Mucosa of gallbladder (tissue), 1 donor: ENCODE measurements around the gene FGF14. TPM values are rescaled to one million over a fixed set of nuclear protein-coding genes. Genes with fewer than 3 reads are reported as not detected.
"Not testable (repeated sequence)": the region's sequence is repeated elsewhere in the genome, so short reads cannot be mapped to it uniquely, and the experiment has no call there.

Experiments used
- DNase-seq: peaks from one replicate; pipeline ENCODE4 v3.0.0-alpha.2; 2020; ENCODE audit warnings: low spot score
- total RNA-seq: library from RNA; stranded (reverse); gene quantifications from one replicate; pipeline ENCODE4 v1.2.1, GENCODE V29; 2021
- donor health status: DM: no; HTN: no; CAD: no.

Gene FGF14
- total RNA-seq, 1 donor from 2014 or later: 1.5 TPM

DNA sequence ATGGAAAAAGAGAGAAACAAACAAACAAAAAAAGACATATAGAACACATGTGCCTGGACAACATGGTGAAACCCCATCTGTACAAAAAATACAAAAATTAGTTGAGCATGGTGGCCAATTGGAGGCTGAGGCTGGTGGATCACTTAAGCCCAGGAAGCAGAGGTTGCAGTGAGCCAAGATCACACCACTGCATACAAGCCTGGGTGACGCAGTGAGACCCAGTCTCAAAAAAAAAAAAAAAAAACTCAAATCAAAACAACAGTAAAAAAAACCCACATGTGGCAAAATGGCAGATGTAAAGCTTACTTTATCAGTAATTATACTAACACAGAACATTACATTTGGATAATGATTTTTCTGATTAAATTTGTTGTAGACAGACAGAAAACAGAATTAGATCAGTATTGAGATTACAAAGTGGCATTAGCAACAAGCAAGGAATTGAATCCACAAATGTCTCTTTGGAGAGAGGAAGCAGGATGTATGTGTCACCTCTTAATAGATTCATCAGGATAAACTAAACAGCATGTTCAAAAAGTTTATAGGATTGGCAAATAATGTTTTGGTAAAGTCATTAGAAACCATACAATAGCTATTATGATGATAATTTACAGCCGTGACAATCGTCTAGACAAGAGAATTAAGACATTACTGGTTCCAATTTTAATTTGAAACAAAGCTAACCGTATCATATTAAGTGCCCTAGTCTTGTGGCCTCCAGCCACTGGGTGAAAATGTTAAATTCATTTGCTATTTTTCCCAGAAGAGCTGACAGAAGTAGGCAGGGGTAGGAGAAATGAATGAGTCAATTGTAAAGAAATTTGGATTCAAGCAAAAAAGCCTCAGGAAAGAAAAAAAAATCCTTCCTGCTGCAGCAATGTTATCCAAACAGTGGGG, 206.0 kb downstream of the FGF14 start:
- no peak for DNase-seq

DNA sequence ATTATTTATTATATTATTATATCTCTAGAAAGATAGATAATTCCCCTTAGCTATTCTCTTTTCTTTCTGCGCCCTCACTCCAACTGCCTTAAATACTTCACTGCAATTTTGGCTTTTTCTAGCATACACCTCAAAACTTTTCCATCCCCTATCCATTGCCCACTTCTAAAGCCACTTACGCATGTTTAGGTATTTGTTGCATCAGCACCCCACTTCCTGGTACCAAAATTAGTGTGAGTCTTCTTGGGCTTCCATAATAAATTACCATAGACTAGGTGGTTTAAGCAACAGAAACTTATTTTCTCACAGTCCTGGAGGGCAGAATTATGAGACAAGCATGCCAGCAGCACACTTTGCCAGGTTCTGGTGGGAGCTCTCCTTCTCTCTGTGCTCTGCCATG, 209.0 kb downstream of the FGF14 start:
- no peak for DNase-seq

GRCh38 chr13:102191951-102192502, 209.8 kb downstream of the FGF14 start:
- DNase-seq: peak; percentile 18

GRCh38 chr13:102190930-102191329, 210.9 kb downstream of the FGF14 start:
- no peak for DNase-seq

- DNase-seq: no peak
These were observed 214.5 kb downstream of the FGF14 start for GRCh38 chr13:102187313-102187712.

GRCh38 chr13:102185375-102185984, 216.4 kb downstream of the FGF14 start:
- no peak for DNase-seq

DNA sequence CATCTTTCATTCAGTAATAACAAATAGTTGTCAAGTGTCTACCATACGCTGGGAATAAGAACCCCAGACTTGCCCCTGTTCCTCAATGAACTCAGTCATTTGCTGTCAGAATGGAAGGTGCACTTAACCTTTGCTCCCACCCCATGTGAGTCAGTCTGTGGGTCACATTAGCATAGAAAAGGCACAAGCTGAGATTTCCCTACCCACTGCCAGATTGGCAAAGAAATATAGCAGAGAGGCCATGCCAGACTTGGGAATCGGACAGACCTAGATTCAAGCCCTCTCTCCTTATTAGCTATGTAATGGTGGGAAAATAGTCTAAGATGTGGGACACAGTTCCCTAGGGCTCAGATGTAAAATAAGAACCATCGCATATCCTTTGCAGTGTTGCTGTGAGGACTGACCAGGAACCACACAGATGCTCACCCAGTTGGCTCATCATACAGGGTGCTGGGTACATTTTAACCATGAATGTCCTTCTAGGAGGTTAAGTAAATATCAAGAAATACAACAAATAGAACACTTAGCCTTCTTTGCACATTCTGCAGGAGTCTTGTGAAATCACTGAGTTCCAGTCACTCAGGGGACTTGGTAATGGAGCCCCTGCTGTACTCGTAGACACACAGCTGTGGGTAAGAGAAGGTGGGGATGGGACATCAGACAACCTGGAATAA, 218.2 kb downstream of the FGF14 start:
- peak; percentile 33 for DNase-seq

DNA sequence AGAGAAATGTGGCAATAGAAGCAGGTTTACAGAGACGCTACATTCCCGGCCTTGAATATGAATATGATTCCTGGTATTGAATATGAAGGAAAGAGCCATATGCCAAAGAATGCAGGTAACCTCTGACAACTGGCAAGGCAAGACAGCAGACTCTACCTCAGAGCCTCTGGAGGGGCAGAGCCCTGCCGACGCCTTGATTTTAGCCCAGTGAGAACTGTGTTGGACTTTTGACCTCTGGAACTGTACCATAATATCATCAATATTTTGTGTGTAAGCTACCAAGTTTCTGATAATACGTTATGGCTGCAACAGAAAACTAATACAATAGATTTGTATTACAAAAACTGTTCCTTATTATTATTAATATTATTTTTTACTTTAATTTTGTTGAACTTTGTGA, 219.7 kb downstream of the FGF14 start:
- peak; percentile 48 for DNase-seq

DNA sequence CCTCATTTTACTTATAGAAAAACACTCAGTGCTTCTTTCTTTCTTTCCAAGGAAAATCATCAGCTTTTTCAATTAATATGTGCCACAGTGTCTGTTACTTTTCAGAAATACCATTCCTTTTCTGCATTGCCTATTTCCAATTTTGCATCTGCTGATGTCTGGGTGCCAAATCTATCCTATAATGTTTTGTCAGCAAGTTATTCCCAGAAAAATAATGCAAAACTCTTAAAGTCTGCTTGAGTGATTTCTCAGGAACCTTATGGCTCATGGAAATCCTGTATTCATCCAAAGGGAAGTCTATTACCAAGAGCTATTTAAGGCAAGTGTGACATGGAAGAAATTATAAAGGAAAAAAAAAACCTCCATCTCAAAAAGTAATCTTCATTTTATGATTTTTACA, 224.4 kb downstream of the FGF14 start:
- DNase-seq: no peak

GRCh38 chr13:102176846-102177245, 225.0 kb downstream of the FGF14 start:
- DNase-seq: no peak

DNA sequence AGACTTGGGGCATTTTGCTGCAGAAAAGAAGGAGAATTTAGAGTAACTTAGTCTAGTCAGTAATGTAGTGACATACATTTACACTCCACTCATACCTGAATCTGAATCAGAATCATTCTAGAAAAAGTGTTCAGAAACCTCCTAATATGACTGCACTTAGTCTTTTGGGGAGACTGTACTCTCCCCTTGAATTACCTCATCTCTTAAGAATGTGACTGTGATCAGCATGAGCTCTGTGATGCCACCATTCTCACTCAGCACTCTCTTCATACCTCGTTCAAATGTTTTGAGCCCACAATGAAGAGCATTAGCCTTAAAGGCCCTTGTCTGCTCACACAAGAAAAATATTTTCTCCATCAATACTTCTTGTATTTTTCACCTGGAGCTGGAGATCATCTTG, 229.4 kb downstream of the FGF14 start:
- DNase-seq: no peak

DNA sequence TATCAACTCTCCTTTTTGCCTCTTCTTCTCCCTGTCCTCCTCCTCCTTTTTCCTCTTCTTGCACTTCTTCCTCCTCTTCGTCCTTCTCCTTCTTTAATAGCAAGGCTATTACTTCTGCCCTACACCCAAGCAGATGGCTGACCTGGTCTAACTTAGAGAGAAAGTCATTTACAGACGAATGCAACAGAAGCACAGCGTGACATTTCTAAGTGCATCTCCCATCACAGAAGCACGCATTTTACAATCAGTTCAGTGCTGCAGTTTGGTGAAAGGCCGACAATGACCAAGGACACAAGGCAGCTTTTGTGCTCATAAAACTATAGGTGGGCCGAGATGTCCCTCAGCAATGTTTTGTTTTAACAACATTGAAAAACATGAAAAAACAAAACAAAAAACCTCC, 231.5 kb downstream of the FGF14 start:
- DNase-seq: no peak

GRCh38 chr13:102169471-102170015, 232.3 kb downstream of the FGF14 start:
- no peak for DNase-seq

DNA sequence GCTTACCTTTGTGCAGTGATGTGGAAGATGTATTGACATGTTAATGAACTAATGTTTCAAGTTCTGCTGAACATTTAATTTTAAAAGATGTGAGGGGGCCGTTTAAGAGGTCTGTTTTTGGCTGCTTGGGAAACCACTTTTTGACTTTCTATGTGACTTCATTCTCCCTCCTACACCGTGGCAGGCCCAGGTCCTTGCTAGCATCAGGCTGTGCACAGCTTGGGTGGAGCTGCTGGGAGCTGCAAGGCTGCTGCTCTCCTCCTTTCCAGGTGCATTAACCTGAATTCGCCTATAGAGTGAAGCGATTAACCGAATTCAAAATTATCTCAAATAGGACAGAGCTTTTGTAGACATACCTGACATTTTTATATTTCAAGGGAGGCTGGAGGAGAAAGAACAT, 249.1 kb downstream of the FGF14 start:
- DNase-seq: no peak

GRCh38 chr13:102147353-102147752, 254.5 kb downstream of the FGF14 start:
- no peak for DNase-seq

GRCh38 chr13:102145750-102146149, 256.1 kb downstream of the FGF14 start:
- no peak for DNase-seq

- no peak for DNase-seq
These were observed 259.4 kb downstream of the FGF14 start for GRCh38 chr13:102142473-102142826.

- no peak for DNase-seq
These were observed 260.0 kb downstream of the FGF14 start for GRCh38 chr13:102141625-102142472.

DNA sequence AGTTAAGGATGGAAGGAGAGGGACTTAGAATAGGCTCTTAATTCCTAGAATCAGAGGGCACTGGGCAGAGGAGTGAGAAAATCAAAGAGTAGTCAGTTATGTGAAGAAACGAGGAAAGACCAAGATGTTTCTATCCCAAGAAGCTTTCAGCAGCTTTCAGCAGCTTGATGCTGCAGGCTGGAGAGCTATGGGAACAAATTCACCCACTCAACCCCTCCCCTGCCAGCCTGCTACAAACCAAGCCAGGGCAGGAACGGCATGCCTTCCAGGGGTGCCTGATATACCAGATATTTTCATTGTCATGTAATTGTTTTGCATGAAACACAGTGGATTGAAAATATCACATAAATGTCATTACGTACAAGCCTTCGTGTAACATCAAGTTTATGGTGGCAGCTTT, 262.2 kb downstream of the FGF14 start:
- no peak for DNase-seq

DNA sequence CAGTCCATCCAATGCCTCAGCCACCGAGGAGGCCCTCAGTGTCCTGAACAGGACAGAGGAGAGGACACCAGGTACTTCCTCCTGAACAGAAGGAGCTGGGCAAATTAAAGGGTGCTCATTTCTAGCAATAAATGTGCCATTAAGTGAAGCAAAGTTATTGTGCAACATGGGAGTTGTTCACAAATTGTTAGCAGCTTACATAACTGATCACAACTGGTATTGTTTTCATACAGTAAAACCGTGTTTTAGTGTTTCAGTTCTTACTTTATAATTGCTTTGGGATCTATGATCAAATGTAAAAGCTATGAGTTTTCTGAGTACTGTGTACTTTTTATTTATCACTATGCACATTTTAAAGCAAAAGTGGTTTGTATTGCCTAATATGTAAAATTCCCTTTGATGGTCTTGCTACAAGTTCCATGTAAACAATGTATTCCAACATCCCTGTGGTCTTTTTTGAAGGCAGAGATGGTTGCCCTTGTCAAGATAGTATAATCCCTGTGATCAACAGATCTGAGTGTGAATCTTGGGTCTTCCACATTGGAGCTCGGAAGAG, 263.1 kb downstream of the FGF14 start:
- no peak for DNase-seq

- DNase-seq: not testable (repeated sequence)
These were observed 263.9 kb downstream of the FGF14 start for GRCh38 chr13:102137904-102138303.
